Measurements from ENCODE around the gene NPIPB8. TPM values are rescaled to one million over a fixed set of nuclear protein-coding genes. Genes with fewer than 3 reads are reported as not detected.

Gene NPIPB8
- total and polyA plus RNA-seq, 2 of the 13 experiments (the other 11 are each of a cell fraction or from before 2014, with no cell fraction given) = 0.49 to 2.3 TPM

- TF ChIP-seq BRD4 (CRISPR knock-in tag; IDR thresholded peaks at IDR 0.05) = no peak
- no peak for TF ChIP-seq ZNF326 (CRISPR knock-in tag; IDR thresholded peaks at IDR 0.05; ENCODE audit: borderline replicate concordance)
- no peak for TF ChIP-seq DMAP1 (CRISPR knock-in tag; IDR thresholded peaks at IDR 0.05)
- no peak for TF ChIP-seq DBP (CRISPR knock-in tag; IDR thresholded peaks at IDR 0.05; ENCODE audit: not compliant biosample characterization)
- no peak for TF ChIP-seq ZNF775 (CRISPR knock-in tag; IDR thresholded peaks at IDR 0.05; ENCODE audit: borderline replicate concordance)
- no peak for TF ChIP-seq NFATC3 (CRISPR knock-in tag; IDR thresholded peaks at IDR 0.05)
- no peak for TF ChIP-seq ZIK1 (CRISPR knock-in tag; IDR thresholded peaks at IDR 0.05; ENCODE audit: borderline replicate concordance, low read depth)
- TF ChIP-seq ZBTB25 (CRISPR knock-in tag; IDR thresholded peaks at IDR 0.05) = no peak
- no peak for TF ChIP-seq ZBTB3 (CRISPR knock-in tag; IDR thresholded peaks at IDR 0.05; ENCODE audit: borderline replicate concordance, low read depth)
- no peak for TF ChIP-seq MATR3 (CRISPR knock-in tag; IDR thresholded peaks at IDR 0.05)
- TF ChIP-seq AKNA (CRISPR knock-in tag; IDR thresholded peaks at IDR 0.05; ENCODE audit: borderline replicate concordance) = no peak
- TF ChIP-seq FOXJ3 (CRISPR knock-in tag; IDR thresholded peaks at IDR 0.05; ENCODE audit: borderline replicate concordance) = no peak
- no peak for TF ChIP-seq ZNF275 (CRISPR knock-in tag; IDR thresholded peaks at IDR 0.05; ENCODE audit: borderline replicate concordance)
- no peak for TF ChIP-seq ESRRA (CRISPR knock-in tag; IDR thresholded peaks at IDR 0.05; ENCODE audit: low read depth)
- TF ChIP-seq REST (IDR thresholded peaks at IDR 0.05; ENCODE audit: borderline replicate concordance in 1 of 2, low read depth in 1 of 2, low read length in 2 of 2) = no peak
- TF ChIP-seq SP4 (CRISPR knock-in tag; IDR thresholded peaks at IDR 0.05) = peak; percentile 17; the same call in 1 of the 2 replicates
- TF ChIP-seq ZNF672 (CRISPR knock-in tag; IDR thresholded peaks at IDR 0.05) = no peak
- no peak for TF ChIP-seq ZNF549 (CRISPR knock-in tag; IDR thresholded peaks at IDR 0.05)
- TF ChIP-seq TGIF2 (CRISPR knock-in tag; IDR thresholded peaks at IDR 0.05) = no peak; the same call in 1 of the 2 replicates
Measured at GRCh38 chr16:28596115-28596630, 41.7 kb upstream of the NPIPB8 start (continued).

All from HepG2 (cell line).